PFSK-1 (cell line): ENCODE results near the gene GPR107.

Source experiments
- POLR2AphosphoS5 ChIP-seq: IDR thresholded peaks from 2 replicates; pipeline ENCODE4 v1.6.1; 2012; ENCODE audit warnings: low read depth, mild to moderate bottlenecking, control low read depth, low read length, moderate library complexity
- REST ChIP-seq, 2 experiments: IDR thresholded peaks; 2 replicates each; pipeline versions ENCODE4 v1.6.1 to v1.8.0; 2011 to 2012; ENCODE audit warnings: low read depth in 2 of 2, low read length in 2 of 2, control low read depth in 1 of 2, inconsistent platforms in 1 of 2, mild to moderate bottlenecking in 1 of 2, moderate library complexity in 1 of 2; ENCODE audit not compliant: insufficient read depth in 1 of 2
- TAF1 ChIP-seq: IDR thresholded peaks from 2 replicates; pipeline ENCODE4 v1.6.1; 2012; ENCODE audit warnings: low read length, control low read depth, borderline replicate concordance; ENCODE audit not compliant: insufficient read depth

GRCh38 chr9:130058887-130059286, 5.2 kb downstream of the GPR107 start:
- TF ChIP-seq POLR2AphosphoS5, result no peak
- TF ChIP-seq REST (IDR thresholded peaks at IDR 0.05; ENCODE audit: insufficient read depth in 1 of 2, low read depth in 2 of 2, low read length in 2 of 2), result no peak
- TF ChIP-seq TAF1, result no peak
